RWPE2 (cell line): Measurements from ENCODE around the gene CEP164.
A peak's percentile ranks its signal among the peaks of the same experiment; 100 is the strongest.

Experiments used
- ATAC-seq: fragments of 200-7000 bp; cut with Tn5 transposase; 3 replicates; pipeline ENCODE4 v1.9.1; 2021; ENCODE audit warnings: low read depth
- DNase-seq: peaks from one replicate; pipeline ENCODE4 v3.0.0-alpha.2; 2020; ENCODE audit warnings: low spot score
- H3K27ac ChIP-seq: fragments of 450-650 bp; 2 replicates; pipeline ENCODE4 v1.5.1; 2017; ENCODE audit warnings: mild to moderate bottlenecking; ENCODE audit not compliant: poor library complexity, severe bottlenecking
- H3K27me3 ChIP-seq: fragments of 250-450 bp; sonication (Bioruptor Pico); 2 replicates; pipeline ENCODE4 v1.5.1; 2021; ENCODE audit warnings: mild to moderate bottlenecking, moderate library complexity; ENCODE audit not compliant: insufficient read depth, poor library complexity, severe bottlenecking
- H3K36me3 ChIP-seq: fragments of 250-450 bp; sonication (Bioruptor Pico); 2 replicates; pipeline ENCODE4 v1.5.1; 2020; ENCODE audit warnings: low read depth, mild to moderate bottlenecking, moderate library complexity
- H3K4me1 ChIP-seq: fragments of 250-450 bp; sonication (Bioruptor Pico); 2 replicates; pipeline ENCODE4 v1.5.1; 2021; ENCODE audit warnings: mild to moderate bottlenecking, moderate library complexity; ENCODE audit not compliant: insufficient read depth, poor library complexity, severe bottlenecking
- H3K4me3 ChIP-seq: fragments of 250-450 bp; sonication (Bioruptor Pico); 2 replicates; pipeline ENCODE4 v1.5.1; 2021; ENCODE audit warnings: mild to moderate bottlenecking, moderate library complexity; ENCODE audit not compliant: severe bottlenecking
- H3K9me3 ChIP-seq: fragments of 250-450 bp; sonication (Bioruptor Pico); 2 replicates; pipeline ENCODE4 v1.5.1; 2021; ENCODE audit warnings: mild to moderate bottlenecking, moderate library complexity; ENCODE audit not compliant: severe bottlenecking
- CTCF ChIP-seq: fragments of 450-650 bp; IDR thresholded peaks from one replicate; pipeline ENCODE4 v1.5.1; 2017; ENCODE audit warnings: mild to moderate bottlenecking, moderate library complexity; ENCODE audit not compliant: poor library complexity, severe bottlenecking

Gene CEP164

GRCh38 chr11:117299351-117300282 is 28.0 kb upstream of the CEP164 start:
- H3K4me1 ChIP-seq = no peaks in the 10 kb centered on the region
- no peaks in the 10 kb centered on the region for H3K9me3 ChIP-seq
- DNase-seq (no peak), ATAC-seq (no peak)
- TF ChIP-seq CTCF = no peak
- no peaks in the 10 kb centered on the region for H3K27me3 ChIP-seq
- no peaks in the 10 kb centered on the region for H3K36me3 ChIP-seq
- H3K4me3 ChIP-seq = no peak overlapping the region
- no peak overlapping the region for H3K27ac ChIP-seq

GRCh38 chr11:117300283-117300663 is 27.4 kb upstream of the CEP164 start:
- H3K27me3 ChIP-seq = no peaks in the 10 kb centered on the region
- no peaks in the 10 kb centered on the region for H3K4me1 ChIP-seq
- no peak for DNase-seq
- no peaks in the 10 kb centered on the region for H3K9me3 ChIP-seq
- H3K36me3 ChIP-seq = no peaks in the 10 kb centered on the region
- H3K4me3 ChIP-seq = no peak overlapping the region
- H3K27ac ChIP-seq = no peak overlapping the region
- ATAC-seq = peak; percentile 12; the same call in 1 of the 3 replicates
- TF ChIP-seq CTCF = no peak

GRCh38 chr11:117300773-117301172 is 26.9 kb upstream of the CEP164 start:
- TF ChIP-seq CTCF = no peak
- Histone ChIP-seq H3K27ac (no peak overlapping the region), H3K4me1 (no peaks in the 10 kb centered on the region), H3K9me3 (no peaks in the 10 kb centered on the region), H3K36me3 (no peaks in the 10 kb centered on the region), H3K27me3 (no peaks in the 10 kb centered on the region), H3K4me3 (no peak overlapping the region)
- DNase-seq = no peak
- no peak for ATAC-seq

GRCh38 chr11:117302228-117302627 is 25.4 kb upstream of the CEP164 start:
- Histone ChIP-seq H3K4me1 (no peaks in the 10 kb centered on the region), H3K27ac (no peak overlapping the region)

More at GRCh38 chr11:117302228-117302627, 25.4 kb upstream of the CEP164 start:
- Histone ChIP-seq H3K9me3 (no peaks in the 10 kb centered on the region), H3K4me3 (no peak overlapping the region), H3K36me3 (no peaks in the 10 kb centered on the region), H3K27me3 (no peaks in the 10 kb centered on the region)
- DNase-seq (no peak), ATAC-seq (no peak)
- no peak for TF ChIP-seq CTCF
